Measurements from ENCODE around the gene CAPN14.

DNA sequence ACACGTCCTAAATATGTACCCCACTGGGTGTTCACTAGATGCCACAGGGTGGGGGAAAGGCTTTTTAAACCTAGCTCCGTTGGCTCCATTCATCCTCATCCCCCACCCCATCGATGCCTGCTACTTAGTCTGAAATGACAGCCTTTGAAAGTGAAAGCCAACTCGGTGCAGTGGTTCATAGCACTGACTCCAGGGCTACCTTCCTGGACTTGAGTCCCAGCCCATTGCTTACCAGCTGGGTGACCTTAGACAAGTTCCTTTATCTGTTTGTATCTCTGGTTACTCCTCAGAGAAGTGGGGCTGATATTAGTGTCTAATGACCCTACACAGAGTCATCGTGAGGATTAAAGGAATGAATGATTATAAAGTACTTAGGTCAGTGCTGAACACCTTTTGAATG lies 41.0 kb upstream of the CAPN14 start:
- no peak for TF ChIP-seq SNAI2 (CRISPR knock-in tag; IDR thresholded peaks at IDR 0.05)
- TF ChIP-seq TSHZ2 (CRISPR knock-in tag; IDR thresholded peaks at IDR 0.05): no peak
- no peak for TF ChIP-seq ZFP30 (CRISPR knock-in tag; IDR thresholded peaks at IDR 0.05)
- no peak for TF ChIP-seq PPARA (CRISPR knock-in tag; IDR thresholded peaks at IDR 0.05; ENCODE audit: borderline replicate concordance)
- no peak for TF ChIP-seq ZNF70 (CRISPR knock-in tag; IDR thresholded peaks at IDR 0.05)
- no peak for TF ChIP-seq ARNTL (CRISPR knock-in tag; IDR thresholded peaks at IDR 0.05; ENCODE audit: borderline replicate concordance, low read depth)
- no peak for TF ChIP-seq ZFP3 (CRISPR knock-in tag; IDR thresholded peaks at IDR 0.05)
- no peak for TF ChIP-seq BACH2 (CRISPR knock-in tag; IDR thresholded peaks at IDR 0.05; ENCODE audit: borderline replicate concordance)
- TF ChIP-seq PATZ1 (CRISPR knock-in tag; IDR thresholded peaks at IDR 0.05; ENCODE audit: borderline replicate concordance): no peak
- TF ChIP-seq TCF4 (CRISPR knock-in tag; IDR thresholded peaks at IDR 0.05; ENCODE audit: borderline replicate concordance): no peak
- TF ChIP-seq, protein P1, sequence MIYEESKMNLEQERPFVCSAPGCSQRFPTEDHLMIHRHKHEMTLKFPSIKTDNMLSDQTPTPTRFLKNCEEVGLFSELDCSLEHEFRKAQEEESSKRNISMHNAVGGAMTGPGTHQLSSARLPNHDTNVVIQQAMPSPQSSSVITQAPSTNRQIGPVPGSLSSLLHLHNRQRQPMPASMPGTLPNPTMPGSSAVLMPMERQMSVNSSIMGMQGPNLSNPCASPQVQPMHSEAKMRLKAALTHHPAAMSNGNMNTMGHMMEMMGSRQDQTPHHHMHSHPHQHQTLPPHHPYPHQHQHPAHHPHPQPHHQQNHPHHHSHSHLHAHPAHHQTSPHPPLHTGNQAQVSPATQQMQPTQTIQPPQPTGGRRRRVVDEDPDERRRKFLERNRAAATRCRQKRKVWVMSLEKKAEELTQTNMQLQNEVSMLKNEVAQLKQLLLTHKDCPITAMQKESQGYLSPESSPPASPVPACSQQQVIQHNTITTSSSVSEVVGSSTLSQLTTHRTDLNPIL (CRISPR knock-in tag; IDR thresholded peaks at IDR 0.05; ENCODE audit: low read depth): no peak
- no peak for TF ChIP-seq ZNF8 (CRISPR knock-in tag; IDR thresholded peaks at IDR 0.05)
